DMS153 treated with DMSO at 0.1 percent for 48 hours (cell line): ENCODE measurements around the gene NOS2.
A peak's percentile ranks its signal among the peaks of the same experiment; 100 is the strongest.
"Not testable (repeated sequence)": the region's sequence is repeated elsewhere in the genome, so short reads cannot be mapped to it uniquely, and the experiment has no call there.

ENCODE experiments used
- DNase-seq: peaks from one replicate; lab custom pipeline; 2025; ENCODE audit not compliant: unreplicated experiment; lab: John Stamatoyannopoulos, UW

Gene NOS2

GRCh38 chr17:27792095-27792494, 8.2 kb downstream of the NOS2 start:
- no peak for DNase-seq

- DNase-seq, result no peak
Measured at GRCh38 chr17:27788919-27789318, 11.4 kb downstream of the NOS2 start.

DNA sequence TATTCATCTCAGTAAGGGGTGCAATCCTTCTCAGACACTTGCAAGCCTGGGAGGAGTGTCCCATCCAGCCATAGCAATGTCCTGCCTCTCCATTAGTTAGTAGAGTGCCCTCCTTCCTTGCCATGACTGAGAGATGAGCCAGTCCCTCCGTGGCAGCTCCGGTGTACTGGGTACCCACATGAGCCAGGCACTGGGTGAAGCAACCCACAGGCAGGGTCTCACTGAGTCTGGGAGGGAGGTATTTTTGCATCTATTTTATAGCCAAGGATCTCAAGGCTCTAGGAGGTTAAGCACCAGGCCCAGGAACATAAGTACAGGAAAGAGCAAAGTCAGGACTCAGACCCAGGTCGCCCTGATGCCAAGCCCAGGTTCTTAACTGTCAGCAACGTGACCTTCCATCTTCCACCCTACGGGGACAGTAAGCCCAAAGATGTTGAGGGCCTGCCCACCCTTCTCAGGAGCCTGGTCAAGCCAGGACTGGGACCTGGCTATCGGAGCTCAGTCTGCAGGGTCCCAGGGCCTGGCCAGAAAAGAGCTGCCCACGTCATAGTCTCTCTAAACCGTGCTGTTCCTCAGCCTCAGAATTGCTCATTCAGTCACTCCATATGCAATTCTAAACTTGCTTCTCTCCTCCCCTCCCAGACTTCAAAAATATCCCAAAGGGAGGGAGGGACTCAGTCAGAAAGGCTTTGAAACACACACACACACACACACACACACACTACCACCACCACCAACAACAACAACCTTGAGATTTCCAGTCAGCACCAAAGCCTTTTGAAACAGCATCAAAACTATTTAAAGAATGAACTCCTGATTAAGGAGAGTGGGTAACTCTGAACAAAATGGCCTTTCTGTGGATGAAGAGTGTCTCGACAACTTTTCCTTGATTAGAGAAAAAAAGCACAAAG, 16.6 kb downstream of the NOS2 start:
- DNase-seq, result no peak

- DNase-seq, result no peak
Measured at GRCh38 chr17:27782791-27783206, 17.5 kb downstream of the NOS2 start.

DNA sequence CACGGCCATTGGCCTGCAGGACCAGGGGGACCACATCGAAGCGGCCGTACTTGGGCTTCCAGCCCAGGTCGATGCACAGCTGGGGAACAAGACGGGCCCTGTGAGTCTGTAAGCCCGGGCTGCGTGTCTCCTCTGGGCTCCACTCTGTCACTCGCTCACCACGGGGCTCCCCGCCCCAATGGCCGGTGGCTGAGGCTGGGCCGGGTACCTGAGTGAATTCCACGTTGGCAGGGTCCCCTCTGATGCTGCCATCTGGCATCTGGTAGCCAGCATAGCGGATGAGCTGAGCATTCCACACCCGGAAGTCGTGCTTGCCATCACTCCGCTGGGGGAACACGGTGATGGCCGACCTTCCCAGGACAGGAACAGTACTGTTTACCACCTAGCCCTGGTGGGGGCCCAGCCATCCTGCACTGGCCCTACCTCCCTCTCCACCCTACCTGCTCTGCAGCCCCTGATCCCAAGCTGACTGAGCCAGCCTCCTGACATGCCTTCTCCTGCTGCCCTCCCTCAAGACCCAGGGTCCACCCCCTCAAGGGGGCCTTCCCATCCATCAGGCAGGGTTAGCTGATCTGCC, 19.4 kb downstream of the NOS2 start:
- no peak for DNase-seq

DNA sequence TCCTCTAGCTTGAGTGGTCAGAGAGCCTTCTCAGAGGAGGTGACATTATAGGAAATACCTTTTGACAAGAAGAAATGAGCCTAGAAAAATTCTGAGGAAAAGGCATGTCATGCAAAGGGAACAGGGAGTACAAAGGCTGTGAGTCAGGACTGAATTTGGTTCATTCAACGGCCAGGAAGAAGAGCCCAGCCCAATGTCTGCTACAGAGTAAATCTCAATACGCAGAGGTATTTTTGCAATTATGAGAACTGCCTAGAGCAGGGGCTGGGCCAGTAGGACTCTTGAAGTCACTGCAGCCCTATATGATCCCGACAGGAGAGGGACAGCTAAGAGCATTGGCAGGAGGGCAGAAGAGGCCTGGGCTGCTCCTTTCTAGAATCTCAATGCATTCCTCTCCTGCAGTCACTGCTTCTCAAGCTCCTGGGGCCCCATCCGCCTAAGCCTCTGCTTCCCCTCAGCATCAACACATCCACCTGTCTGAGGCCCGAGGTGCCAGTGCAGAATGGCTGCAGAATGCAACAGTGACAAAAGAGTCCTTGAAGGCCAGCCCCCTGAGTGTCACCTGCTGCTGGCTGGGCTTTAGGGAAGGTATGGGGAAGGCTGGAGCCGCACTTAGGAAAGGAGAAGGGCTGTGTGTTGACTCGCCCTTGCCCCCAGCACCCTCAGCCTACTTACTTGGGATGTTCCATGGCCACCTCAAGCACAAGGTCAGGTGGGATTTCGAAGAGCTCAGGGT, 20.1 kb downstream of the NOS2 start:
- no peak for DNase-seq

GRCh38 chr17:27778183-27778582, 22.1 kb downstream of the NOS2 start:
- DNase-seq, result no peak

DNA sequence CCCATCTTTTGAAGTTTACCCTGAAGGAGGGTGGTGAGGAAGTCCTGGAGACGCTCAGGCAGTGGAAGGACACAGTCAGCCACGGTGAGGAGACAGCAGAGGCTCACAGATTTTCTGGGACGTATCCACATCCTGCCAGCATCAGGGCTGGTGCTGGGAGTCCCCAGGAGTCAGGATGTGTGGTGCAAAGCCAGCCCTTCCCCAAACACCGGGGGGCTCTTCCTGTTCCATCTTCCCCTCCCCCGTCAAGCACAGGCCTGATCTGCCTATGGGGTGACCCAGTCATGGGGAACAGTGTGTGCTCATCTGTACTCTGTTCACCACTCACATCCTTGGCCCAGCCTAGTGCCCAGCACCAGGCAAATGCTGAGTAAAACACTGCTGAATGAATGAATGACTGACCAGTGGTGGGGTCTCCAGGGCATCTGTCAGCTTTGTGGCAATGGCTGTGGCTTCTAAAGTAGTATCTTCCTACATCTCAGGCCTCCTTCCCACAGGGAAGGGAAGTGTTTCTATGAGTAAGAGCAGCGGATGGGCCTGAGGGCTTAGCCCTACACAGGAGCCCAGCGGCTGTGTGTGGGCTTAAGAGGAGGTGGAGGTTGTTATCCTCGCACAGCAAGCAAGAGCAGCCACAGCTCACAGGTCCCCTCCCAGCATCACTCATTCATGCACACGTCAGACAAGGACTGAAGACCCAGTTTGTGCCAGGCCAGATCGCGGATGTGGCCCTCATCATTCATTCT, 23.3 kb downstream of the NOS2 start:
- DNase-seq, result no peak

- DNase-seq, result no peak
Measured at GRCh38 chr17:27771586-27771985, 28.7 kb downstream of the NOS2 start.

GRCh38 chr17:27770877-27771276, 29.5 kb downstream of the NOS2 start:
- DNase-seq, result no peak

DNA sequence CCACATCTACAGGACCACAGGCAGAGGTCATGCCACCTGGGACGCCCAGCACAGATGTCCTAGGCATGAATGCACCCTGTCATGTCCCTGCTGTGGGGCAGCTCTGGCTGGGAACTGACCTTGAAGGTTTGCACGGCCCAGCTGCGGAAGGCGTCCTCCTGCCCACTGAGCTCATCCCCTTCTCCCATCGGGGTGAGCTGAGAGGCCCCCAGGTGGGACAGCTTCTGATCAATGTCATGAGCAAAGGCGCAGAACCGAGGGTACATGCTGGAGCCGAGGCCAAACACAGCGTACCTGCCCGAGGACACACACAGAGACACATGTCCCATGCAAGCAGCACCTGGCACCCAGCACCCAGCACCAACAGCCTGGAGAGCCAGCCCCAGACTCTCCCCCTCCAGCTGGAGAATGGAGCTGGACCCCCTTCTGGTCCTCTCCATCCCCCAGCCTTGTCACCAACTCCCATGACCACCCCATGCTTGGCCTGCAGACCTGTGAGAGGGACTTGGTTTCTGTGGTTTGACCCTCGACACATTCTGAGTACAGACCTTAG, 31.4 kb downstream of the NOS2 start:
- no peak for DNase-seq

GRCh38 chr17:27766438-27766837, 33.9 kb downstream of the NOS2 start:
- DNase-seq, result no peak

GRCh38 chr17:27765353-27765752, 35.0 kb downstream of the NOS2 start:
- no peak for DNase-seq

DNA sequence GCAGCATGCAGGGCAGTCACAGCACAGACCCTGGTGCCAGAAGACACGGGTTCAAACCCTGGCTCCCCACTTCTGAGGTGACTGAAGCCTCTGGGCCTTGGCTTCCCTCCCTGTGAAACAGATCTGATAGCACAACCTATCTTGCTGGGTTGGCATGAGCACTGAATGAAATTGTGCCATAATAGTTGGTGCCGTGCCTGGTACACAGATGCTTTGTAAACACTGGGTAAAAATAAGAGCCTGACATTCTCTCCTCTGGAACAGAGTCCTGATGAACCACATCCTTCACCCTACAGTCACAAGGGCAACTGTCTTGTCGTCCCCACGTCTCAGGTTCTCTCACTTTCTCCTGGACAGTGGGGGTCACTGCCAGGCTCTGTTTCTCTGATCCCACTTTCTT, 35.7 kb downstream of the NOS2 start:
- DNase-seq, result no peak

DNA sequence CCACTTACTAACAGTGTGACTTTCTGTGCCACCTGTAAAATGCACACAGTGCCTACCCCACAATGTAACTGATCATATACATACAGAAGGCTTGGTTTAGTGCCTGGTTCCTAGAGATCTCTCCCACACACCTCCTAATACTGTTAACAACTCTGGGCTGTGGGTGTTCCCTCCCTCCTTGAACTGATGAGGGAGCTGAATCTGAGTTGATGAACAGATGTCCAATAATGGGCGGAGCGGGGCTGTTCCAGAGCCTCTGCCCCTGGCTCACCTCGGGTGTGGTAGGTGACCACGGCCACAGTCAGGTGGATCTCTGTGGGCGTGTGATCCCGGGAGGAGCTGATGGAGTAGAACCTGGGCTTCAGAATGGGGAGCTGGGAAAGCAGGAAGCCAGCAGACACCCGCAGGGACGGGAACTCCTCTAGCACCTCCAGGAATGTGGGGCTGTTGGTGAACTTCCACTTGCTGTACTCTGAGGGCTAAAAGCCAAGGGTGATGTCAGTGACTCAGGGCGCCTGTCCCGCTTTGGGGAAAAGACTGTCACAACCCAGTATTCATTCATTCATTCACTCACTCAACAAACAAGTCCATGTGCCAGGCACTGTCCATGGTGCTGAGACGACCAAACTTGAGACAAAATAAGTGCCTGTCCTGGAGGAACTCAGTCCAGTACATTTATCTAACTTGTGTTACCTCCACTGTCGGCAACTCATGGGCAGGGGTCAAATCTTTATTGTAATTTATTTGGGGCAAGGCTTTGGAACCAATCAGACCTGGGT, 37.6 kb downstream of the NOS2 start:
- DNase-seq, result no peak

DNA sequence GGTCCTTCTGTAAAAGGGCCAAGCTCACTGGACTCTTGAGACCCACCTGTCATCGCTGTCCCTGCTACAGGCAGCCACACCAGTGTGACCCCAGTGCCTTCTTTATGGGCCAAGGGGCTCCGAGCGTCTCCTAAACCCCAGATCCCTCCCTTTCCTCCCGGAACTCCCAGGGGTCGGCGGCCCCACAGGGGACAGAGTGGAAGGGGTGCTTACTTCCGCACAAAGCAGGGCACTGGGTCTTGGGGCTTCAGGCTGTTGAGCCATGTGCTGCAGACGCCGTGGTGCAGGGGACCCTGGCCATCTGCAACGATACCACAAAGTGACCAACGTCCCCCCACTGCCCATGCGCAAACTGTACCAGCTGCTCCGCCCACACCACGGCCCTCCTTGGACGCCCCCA, 39.4 kb downstream of the NOS2 start:
- DNase-seq, result not testable (repeated sequence)

GRCh38 chr17:27760069-27760885, 40.1 kb downstream of the NOS2 start:
- DNase-seq, result peak; percentile 3

DNA sequence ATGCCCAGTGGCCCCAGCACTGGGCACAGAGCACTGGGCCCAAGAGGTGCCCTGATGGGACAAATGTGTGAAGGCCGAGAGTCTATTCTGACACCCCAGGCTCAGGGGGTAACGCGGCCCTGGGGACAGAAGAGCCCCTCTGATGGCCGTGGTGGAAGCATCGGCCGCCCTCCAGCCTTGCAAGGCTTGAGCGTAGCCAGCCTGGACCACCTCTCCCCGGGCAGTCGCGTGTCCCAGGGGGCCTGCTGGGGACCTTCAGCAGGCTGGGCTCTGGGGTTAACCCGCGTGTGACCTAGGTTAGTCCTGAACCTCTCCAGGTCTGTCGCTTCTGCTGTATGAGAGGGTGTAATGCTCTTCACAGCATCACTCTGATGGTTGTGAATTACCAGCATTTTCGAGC, 40.8 kb downstream of the NOS2 start:
- no peak for DNase-seq
